ENCODE results near the gene GCSAM.

Gene GCSAM

DNA sequence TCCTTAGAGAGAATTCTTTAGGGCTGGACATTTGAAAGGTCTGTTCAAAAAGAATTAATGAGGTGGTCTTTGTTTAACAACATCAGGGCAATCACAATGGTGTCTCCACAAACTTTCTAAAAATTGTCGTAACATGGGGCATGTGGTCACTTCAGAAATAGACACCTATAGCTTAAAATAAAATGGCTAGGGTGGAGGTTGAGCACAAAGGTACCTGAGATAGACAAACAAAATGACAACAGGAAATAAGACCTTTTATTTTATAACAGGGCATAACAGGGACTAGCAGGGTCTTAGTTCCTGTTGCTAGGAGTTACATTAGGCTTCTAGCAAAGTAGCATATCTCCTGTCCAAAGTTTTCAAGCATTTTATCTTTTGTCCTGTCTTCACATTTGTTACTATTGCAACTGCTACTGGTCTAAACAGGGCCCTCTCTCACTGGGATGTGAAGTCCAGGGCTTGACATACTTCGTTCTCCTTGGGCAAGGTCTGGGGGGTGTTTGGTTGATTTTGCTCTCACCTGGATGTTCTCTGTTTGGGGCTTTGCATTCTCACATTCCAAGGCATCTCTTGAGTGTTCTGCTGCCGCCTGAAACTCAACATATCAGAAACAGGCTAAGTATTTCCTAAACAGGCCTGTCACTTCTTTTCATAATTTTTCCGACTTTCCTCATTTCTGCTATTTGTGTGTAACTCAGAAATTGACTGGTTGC, 3.0 kb downstream of the GCSAM start:
- no peak for DNase-seq (ENCODE audit: low read depth)

DNA sequence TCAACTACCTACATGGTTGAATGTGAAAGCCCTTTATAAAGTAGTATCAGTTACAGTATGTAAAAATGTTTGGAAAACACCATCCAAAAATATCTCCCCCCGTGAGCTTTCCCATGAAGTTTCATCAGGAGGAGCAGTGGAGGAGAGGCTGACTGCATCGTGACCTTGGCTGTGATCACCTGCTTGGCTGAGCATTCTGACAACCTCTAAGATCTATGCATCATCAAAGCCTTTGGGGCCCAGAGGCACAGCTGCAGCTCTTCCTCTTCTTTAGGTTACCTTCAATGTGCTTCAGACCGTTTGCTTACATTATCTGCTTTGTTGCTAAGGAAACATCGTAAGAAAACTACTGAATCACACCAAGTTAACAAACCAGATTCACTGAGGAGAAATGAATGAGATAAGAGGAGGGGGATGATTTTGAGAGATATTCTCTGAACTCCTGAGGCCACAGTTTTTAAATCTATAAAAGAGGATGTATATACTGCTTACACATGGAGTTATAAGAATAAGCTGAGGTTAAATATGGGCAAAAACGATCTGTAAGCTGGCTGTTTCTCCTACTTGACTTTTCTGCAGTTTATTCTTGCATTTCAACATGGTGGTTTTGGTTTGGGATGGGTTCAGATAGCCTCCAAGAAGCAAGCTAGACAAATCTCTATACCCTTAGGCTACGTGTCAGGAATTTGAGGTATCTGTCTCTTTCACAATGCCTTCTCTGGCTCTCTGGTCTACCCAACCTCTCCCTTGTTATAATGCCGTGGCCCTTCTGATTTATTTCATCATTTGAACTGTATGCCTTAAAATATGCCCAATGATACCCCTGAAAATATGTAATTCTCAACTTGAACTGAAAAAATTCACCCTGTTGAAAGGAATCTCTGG, 4.0 kb downstream of the GCSAM start:
- DNase-seq (ENCODE audit: low read depth) = peak; percentile 66

DNA sequence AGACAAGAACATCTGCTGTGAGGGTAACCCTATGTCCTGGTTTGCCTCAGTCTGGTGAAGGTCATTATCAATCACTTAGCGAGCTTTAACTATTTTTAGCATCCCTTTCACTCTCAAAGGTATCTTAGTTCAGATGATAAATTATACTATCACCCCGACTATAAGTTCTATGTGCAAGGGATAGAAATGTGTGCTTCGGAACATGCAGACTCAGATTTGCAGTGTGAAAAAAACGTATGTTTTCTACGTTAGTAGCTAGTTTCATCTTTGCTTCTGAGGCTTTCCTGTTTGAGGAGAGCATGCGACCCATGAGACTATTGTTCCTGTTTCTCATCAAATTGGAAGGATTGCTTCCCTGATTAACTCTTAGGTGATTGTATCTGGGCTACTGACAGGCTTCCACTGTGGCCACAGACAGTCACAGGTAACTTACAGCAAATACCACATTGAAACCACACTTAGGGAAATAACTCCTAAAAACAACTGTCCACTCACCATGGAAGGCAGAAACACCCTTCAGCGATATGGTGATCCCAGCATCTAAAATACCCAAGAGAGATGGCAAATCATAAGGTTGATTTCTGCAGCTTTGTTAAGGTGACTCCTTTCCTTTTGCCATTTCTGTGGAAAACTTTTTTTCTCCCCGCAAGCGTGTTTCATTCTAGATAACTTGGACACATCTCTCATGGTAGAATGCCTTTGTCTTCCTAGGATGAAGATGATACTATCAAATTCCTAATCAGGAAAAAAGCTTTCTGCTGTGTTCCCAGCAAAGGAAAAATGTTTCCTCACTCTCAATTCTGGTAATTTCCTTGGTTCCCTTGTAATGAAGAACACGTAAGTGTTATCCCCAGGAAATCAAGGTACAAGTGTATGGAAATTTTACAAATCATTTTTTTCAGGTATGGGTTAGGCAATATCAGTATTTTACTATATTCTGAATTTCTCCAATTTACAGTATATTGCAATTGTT, 5.2 kb downstream of the GCSAM start:
- DNase-seq (ENCODE audit: low read depth) = no peak

DNA sequence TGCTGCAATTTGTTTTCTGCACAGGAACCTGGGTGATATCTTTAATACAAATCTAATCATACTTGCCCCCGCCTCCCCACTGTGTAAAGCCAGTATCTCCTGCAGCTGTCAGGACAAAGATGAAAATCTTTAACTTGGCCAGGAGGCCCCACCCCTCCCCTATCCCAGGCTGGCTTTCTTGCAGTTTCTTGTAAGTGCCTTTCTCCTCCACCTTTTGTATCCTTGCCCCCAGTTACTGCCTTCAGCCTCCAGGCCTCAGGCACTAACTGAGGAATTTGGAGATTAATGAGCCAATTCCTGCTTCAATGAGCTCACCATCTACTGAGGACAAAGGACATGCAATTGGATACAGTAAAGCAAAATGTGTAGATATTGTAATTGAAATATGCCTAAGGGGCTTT, 6.5 kb downstream of the GCSAM start:
- no peak for DNase-seq (ENCODE audit: low read depth)

DNA sequence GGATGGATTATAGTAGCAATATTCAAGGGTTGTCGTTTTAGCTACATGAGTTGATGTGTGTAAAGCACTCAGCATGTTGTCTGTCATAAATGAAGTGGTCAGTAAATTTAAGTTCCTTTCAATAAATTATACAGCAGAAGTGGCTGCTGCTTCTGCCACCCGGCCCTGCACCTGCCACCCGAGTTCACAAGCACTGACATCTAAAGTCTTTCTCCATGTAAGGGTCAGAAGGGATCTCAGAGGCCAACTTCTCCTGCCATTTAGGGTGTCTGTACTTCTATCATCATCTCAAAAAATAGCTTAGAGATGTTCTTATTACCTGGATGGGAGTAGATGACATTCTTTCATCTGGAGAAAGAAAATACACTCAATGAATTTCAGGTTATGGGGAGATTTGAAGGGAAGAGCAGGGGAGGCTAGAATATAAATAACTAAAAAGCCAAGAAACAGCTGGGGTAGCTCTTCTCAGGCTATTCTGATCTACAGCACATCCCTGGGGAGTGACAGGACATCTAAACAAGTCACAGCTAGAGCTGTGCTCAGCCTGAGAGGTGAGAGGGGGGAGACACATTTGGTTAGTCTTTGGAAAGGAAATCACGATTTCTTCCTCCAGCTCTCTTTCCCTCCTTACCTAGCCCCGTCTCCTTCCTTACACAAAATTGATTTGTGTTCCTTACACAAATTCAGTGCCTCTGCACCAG, 8.0 kb downstream of the GCSAM start:
- DNase-seq (ENCODE audit: low read depth) = no peak

DNA sequence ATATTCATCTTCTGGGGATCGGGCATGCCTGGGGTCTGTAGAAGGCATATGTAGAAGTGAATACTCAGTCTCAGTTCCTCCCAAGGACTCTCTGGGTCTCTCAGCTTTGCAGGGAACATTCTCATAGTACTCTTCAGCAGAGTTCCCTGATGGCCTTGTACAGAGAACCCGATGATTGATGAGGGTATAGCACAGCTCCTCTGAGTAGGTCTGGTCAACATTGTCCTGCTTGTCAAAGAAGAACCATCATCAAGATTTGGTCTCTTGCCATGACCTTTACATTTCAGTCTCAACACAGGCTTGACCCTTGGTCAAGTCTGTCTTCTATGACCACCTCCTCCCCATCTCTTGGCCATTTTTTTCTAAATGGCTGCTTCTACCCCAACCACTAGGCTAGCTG, 9.5 kb downstream of the GCSAM start:
- DNase-seq (ENCODE audit: low read depth) = no peak

DNA sequence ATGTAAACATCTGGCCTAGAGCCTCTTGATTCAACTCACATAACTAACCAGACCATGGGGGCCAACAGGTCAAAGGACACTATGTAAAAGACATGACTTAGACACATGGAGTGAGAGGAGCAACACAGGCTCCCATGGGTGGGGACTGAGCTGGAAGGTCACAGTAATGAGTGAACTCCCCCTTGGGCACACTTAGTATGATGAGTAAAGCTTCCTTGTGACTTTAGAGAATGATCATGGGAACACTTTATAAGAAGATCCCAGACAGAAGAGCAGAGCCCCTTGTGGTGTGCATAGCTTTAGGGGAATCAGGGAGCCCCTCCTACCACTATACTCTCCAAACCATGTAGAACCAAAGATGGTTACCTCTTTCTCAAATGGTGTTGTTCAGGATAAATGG, 10.2 kb downstream of the GCSAM start:
- DNase-seq (ENCODE audit: low read depth) = no peak

DNA sequence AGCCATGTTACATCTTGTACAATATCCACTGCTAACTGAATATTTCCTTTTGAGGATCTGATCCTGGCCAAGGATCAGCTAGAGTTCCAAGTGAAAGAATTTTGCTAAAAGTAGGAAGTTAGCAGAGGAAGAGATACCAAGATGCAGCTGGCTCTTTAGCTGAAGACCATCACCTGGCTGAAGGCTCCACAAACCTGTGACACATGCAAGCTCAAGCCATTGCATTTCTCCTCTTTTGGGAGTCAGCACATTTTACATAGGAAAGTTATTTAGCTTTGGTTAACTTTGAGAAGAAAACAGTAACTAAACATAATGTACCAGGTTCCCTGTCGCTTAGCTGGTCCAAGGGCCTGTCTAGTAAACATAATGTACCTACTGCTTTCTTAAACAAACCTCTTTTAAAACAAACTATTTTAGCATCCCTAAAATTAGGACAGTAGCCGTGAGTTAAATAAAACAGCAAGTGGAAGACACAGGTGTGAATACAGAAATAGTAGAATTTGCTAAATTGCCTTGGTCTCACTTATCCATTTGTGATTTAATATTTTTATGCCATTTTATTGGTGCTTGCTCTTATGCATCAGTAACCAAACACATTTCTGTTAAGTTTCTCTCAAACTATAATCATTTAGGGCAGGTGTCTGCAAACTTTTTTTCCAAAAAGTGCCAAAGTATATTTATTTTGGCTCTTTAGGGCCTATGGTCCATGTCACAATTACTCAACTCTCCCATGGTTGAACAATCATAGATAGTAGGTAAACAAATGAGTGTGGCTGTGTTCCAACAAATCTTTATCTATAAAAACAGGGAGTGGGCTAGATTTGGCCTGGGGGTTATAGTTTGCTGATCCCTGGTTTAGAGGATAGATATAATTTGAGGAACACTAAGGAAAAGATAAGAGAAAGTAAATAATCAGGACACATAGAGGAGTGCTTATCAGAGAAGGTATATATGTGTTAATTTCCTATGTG, 11.2 kb downstream of the GCSAM start:
- DNase-seq (ENCODE audit: low read depth) = no peak

DNA sequence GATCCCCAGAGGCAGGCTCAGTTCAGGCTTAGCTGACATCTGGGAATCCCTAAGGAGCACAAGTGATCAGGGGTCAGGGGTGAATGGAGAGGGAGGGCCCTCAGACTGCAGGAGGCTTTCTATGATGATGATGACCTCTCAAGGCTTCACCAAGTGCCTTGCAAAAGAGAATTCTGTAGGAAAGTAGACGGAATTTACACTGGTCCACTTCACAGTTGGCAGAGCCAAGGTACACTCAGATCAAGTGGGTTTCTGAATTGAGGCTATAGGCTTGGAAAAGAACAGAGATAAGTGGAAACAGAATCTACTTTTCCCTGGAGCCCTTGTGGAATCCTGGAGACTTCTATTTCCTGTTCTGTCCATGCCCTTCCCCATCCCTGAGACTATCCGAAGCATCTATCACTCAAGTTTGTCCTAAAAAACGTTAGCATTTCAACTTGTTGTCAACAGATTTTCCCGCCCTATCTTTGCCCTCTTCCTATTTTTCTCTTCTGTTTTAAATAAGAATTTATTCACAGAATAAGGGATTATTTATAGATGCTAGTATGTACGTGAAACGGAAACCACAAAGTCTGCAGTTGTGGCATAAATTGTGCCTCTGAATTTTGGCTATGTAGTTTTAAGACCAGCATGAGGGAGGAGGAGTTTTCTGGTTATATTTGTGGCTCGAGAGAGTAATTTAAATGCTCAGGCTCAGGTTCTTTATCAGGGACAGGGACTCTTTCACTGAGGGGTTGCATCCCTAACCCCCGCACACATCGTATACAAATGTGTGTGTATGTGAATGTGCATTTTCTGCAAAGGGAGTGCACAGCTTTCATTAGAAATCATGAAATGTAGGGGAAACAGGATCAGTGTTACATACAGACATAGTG, 12.8 kb downstream of the GCSAM start:
- DNase-seq (ENCODE audit: low read depth) = no peak

DNA sequence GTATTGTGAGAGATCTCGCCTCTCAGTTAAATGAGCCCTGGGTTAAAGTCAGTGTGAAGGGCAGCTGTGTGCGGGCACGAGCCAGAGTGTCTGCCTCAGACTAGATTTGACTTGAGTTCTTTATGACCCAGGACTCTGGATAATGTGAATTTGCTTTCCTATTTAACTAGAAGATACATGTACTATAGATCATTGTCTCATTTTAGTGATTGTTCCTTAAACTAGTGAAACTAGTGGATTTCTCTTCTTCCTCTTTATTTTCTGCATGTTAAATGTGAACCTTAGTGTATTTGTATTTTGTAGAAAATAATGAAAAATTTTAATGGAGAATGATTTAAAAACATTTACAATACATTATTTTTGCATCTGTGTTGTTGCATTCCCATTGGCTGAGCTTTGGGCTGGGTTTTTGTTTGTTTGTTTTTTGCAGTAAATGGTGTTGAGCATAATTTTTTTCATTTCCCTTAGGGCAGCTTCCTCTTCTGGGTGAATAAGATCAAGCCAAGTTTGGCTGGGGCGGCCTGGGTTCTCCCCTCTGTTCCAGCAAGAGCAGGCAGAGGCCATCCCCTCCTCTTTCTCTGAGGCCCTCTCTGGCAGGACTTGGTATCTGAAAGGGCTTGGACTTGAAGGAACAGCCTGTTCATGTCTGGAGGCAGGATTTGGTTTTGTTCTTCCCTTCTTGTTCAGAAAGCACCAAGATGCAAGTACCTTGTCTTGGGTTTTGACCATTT, 15.0 kb downstream of the GCSAM start:
- DNase-seq (ENCODE audit: low read depth) = no peak

DNA sequence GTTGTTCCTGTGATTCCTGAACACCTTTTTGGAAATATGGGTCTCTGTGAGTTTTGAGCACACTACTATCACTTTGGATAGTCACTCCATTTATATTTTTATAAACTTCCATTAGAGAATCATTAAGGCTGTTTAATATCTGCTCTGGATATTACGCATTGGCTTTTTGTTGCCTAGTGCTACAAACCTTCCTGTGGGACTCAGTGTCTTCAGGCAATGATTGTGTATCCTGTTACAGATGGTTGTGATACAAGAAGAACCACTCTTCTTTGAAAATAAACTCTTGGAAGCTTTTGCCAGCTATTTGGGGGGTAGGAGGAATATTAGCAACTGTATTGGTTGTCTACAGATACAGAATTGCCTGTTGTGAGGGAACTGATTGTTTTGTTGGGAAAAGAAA, 15.6 kb downstream of the GCSAM start:
- no peak for DNase-seq (ENCODE audit: low read depth)

DNA sequence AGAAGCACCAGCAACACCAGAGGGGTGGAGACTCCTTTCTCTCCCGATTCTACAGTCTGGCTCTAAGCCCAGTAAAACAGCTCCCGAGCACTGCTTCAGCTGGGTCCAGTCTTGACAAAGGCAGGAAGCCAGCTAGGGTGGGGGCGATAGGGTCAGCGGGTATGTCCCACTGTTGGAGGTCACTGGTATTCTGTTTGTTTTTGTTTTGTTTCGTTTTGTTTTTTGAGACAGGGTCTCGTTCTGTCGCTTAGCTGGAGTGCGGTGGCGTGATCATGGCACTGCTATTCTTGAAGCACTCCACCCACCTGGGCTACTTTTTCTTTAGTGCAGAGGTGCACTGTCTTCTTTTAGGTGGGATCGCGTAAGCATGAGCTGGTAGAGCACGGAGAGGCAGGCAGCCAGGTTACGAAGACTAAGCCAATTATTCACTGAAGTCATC, 16.3 kb downstream of the GCSAM start:
- no peak for DNase-seq (ENCODE audit: low read depth)

DNA sequence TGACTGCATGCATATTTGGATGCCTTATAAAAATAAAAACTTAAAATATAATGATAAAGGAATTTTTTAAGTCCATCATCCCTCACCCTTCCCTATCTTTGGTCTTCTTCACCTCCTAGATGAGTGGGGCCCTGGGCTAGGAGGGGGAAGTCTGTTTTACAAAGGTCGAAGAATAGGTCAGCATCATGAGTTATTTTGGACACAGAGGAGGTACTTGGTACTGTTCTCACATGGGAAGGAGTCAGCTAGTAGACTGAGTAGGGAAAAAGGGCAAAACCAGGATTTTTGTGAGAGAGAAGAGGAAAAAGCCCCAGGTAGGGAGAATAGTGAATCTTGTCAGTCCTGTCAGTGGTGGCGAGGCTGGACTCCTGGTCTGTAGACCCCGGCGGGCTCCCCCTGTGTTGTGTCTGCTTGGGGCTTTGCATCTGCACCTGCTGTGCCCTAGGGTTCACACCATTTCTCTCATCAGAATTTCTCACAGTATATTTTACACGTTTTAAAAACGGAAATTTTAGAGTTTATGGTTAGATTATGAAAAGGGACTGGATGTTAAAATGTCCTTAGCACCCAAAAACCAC, 17.2 kb downstream of the GCSAM start:
- DNase-seq (ENCODE audit: low read depth) = no peak

DNA sequence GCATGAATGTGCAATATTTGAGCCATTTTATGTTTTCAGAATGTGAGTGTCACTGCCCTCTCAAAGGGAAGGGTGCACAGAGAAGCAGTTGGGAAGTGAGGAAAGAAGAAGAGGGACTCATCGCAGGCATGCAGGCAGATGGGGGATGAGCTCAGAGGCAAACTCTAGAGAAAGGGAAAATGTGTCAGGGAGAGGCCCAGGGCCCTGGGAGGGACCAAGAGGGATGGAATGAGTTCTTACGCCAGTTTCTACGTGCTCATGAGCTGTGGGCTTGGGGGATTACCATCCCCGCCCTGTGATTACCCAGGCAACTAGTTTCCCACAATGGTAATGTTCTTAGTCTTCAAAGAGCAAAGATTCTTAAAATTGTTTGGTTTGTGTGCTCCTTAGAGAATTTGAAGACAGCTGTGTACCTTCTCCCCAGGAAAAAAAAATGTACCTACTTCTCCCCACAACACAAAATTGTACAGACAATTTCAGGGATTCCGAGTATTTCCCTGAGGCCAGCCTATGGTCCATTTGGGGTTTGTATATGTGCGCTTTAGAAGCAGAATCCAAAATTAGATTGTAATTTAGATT, 17.8 kb downstream of the GCSAM start:
- no peak for DNase-seq (ENCODE audit: low read depth)

DNA sequence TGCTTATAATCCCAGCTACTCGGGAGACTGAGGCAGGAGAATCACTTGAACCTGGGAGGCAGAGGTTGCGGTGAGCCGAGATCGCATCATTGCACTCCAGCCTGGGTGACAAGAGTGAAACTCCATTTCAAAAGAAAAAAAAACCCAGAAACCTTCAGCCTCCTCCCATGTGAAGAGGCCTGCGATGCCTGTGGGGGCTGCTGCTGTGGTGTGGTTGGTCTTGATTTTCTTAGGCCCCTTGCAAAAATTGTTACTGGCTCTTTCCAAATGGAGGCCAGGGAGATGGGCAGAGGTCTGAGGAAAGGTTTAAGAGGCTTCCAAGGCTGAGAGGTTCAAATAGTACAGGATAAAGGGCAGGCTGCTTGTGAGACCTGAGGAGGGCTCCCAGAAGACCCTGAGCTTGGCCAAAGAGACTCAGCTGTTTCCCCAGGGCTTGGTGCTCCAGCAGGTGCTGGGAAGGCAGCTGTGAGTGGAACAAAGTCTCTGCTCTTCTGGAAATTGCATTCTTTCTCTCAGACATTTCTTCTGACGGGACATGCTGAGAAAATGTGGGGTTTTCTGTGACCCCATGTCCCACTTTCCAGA, 18.4 kb downstream of the GCSAM start:
- no peak for DNase-seq (ENCODE audit: low read depth)

DNA sequence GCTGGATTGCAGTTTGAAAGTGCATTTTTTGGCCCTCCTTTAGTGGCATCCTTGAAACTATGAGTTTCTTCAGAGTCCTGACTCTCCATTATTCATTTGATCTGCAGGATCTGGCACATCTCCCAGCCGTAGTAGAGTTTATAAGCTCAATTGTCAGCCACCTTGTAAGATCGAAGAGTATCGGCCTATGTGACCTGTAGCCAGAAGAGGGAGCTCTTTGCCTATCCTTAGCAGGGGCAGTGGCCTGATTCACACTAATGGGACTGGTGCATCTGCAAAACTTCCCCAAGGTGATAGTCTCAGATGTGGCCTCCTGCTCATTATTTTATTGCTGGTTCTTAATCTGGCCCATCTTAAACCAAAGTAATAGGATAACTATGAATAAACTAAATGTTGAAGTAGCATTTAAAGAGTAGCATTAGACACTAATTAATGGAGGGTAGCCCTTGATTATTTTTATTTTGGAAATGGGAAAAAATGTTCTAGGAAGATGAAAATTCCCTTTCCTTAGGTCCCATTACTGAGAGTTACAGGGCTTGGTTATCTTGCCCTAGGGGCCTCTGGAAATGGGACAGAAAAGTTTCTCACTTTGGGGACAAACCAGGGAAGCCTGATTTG, 21.2 kb downstream of the GCSAM start:
- peak; percentile 53 for DNase-seq (ENCODE audit: low read depth)

DNA sequence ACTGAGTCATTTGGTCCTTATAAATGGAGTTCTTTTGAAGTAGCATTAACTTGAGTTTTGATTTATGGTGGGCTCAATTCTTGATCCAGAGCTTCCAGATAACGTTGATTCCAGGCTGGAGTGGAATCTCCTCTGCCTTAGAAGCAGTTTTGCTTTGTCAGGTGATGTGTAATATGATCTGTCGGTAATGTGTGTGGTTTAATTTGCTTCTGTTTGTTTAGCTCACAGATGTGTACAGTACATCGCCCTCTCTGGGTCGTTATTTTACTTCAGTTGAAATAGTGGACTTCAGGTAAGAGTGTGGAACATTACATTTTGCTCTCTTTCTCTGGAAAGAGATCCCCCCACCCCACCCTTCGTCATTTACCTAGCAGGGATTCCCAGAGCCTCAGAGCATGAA, 23.7 kb downstream of the GCSAM start:
- no peak for DNase-seq (ENCODE audit: low read depth)

Measured in fibroblast of gingiva (primary cell).